Breast epithelium (tissue), 3 donors: ENCODE measurements around the gene WNT2B.

ENCODE experiments used
- CTCF ChIP-seq, 3 donors: fragments of 450-650 bp; IDR thresholded peaks; one replicate each; pipeline ENCODE4 v1.5.1; 2016 to 2017; ENCODE audit warnings: antibody characterized with exemption in 3 of 3, mild to moderate bottlenecking in 3 of 3, moderate library complexity in 3 of 3
- POLR2AphosphoS5 ChIP-seq, 3 donors: sonication (generic); formaldehyde crosslinking; IDR thresholded peaks; one replicate each; pipeline ENCODE4 v1.6.1; 2017; ENCODE audit warnings: antibody characterized with exemption in 3 of 3

DNA sequence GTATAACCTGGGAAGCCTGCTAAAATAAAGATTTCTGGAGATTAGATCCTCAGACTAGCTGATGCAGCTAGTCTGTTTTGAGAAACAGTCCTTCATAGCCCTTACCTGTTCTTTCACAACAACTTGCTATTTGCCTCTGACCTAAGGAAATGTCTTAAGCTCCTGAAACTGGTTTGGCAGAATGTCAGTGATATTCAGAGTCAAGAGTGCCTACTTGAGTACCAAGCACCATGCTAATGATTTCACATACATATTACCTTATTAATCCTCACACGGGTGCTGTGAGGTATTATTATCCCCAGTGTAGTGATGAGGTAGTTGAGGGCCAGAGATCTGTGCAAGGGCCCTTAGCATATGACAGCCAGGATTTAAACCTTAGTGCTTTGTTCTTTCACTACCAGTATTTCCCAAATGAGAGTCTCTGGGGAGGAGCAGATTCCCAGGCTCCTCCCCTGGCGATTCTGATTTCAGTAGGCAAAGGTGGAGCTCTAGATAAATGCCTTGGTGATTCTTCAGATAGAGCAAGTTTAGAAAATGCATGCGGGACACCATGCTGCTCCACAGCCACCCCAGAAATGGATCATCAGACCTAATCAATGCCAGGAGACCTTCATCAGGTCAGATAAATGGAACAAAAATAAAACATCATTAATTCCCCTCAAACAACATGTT lies 47.4 kb upstream of the WNT2B start:
- TF ChIP-seq CTCF (IDR thresholded peaks at IDR 0.05) (no peak), POLR2AphosphoS5 (IDR thresholded peaks at IDR 0.05) (no peak)
